CD14-positive monocyte (primary cell): ENCODE results near the gene TRAF3. TPM values are rescaled to one million over a fixed set of nuclear protein-coding genes. Genes with fewer than 3 reads are reported as not detected.

ENCODE experiments used
- DNase-seq, 3 donors: peaks; one replicate each; pipeline ENCODE4 v3.0.0-alpha.2; 2011 to 2022
- H2AFZ ChIP-seq: 2 replicates; pipeline ENCODE4 v1.6.0; 2012; ENCODE audit warnings: mild to moderate bottlenecking, low read depth, low read length, inconsistent platforms; ENCODE audit not compliant: insufficient read depth, poor library complexity, severe bottlenecking
- H3K27ac ChIP-seq, 2 donors: 1 replicate in 1 of 2; 2 replicates in 1 of 2; pipeline ENCODE4 v1.5.1; 2012 to 2013; ENCODE audit warnings: low read length in 2 of 2, control low read depth in 1 of 2, inconsistent platforms in 1 of 2, low read depth in 1 of 2, mild to moderate bottlenecking in 1 of 2
- H3K27me3 ChIP-seq, 2 donors: one replicate each; pipeline versions ENCODE4 v1.6.0 to v1.6.1; 2011 to 2013; ENCODE audit warnings: low read length in 2 of 2; ENCODE audit not compliant: control insufficient read depth in 2 of 2, insufficient read depth in 2 of 2
- H3K36me3 ChIP-seq, 2 donors: replicated peaks in 1 of 2; 1 replicate in 1 of 2; 2 replicates in 1 of 2; pipeline versions ENCODE4 v1.5.1 to v1.6.1; 2012 to 2013; ENCODE audit warnings: low read length in 2 of 2, control low read depth in 1 of 2, inconsistent platforms in 1 of 2, mild to moderate bottlenecking in 1 of 2; ENCODE audit not compliant: insufficient read depth in 2 of 2, control insufficient read depth in 1 of 2
- H3K4me1 ChIP-seq, 2 donors: 1 replicate in 1 of 2; 2 replicates in 1 of 2; pipeline versions ENCODE4 v1.5.1 to v1.6.1; 2012 to 2013; ENCODE audit warnings: low read length in 2 of 2, control low read depth in 1 of 2, inconsistent platforms in 1 of 2, mild to moderate bottlenecking in 1 of 2, moderate library complexity in 1 of 2; ENCODE audit not compliant: insufficient read depth in 2 of 2, control insufficient read depth in 1 of 2
- H3K4me2 ChIP-seq: replicated peaks from 2 replicates; pipeline ENCODE3; 2012; ENCODE audit warnings: low read length, moderate library complexity, mild to moderate bottlenecking; ENCODE audit not compliant: poor library complexity, severe bottlenecking; ENCODE audit errors: extremely low read depth
- H3K4me3 ChIP-seq, 3 experiments: fragments of 200-600 bp in 1 of 3; sonication (generic) in 1 of 3; replicated peaks in 1 of 3; 1 replicate in 2 of 3; 2 replicates in 1 of 3; pipeline ENCODE4 v1.5.1; 2011 to 2013; ENCODE audit warnings: low read length in 3 of 3, mild to moderate bottlenecking in 3 of 3, control low read depth in 2 of 3, low read depth in 2 of 3, inconsistent platforms in 1 of 3, moderate library complexity in 1 of 3
- H3K79me2 ChIP-seq: 2 replicates; pipeline ENCODE4 v1.6.0; 2012; ENCODE audit warnings: mild to moderate bottlenecking, control low read depth, inconsistent platforms, low read length, moderate library complexity; ENCODE audit not compliant: insufficient read depth
- H3K9ac ChIP-seq: 2 replicates; pipeline ENCODE4 v1.6.0; 2017; ENCODE audit warnings: low read length, mild to moderate bottlenecking; ENCODE audit not compliant: insufficient read depth, poor library complexity, severe bottlenecking
- H3K9me3 ChIP-seq, 2 donors: replicated peaks in 1 of 2; 1 replicate in 1 of 2; 2 replicates in 1 of 2; pipeline versions ENCODE4 v1.5.1 to v1.6.1; 2012 to 2013; ENCODE audit warnings: low read length in 2 of 2, control low read depth in 1 of 2; ENCODE audit not compliant: control insufficient read depth in 1 of 2, insufficient read depth in 1 of 2
- H4K20me1 ChIP-seq: 2 replicates; pipeline ENCODE4 v1.6.0; 2012; ENCODE audit warnings: mild to moderate bottlenecking, low read length, control low read depth, moderate library complexity; ENCODE audit not compliant: insufficient read depth
- H3K27ac Mint-ChIP-seq, 7 donors: one replicate each; pipeline ENCODE4 v1.8.0; 2020; ENCODE audit warnings: mild to moderate bottlenecking in 7 of 7, mixed read lengths in 7 of 7, moderate library complexity in 6 of 7, inconsistent platforms in 2 of 7
- H3K27me3 Mint-ChIP-seq, 3 donors: one replicate each; pipeline ENCODE4 v1.8.0; 2021 to 2022; ENCODE audit warnings: low read depth in 3 of 3, mild to moderate bottlenecking in 3 of 3, mixed read lengths in 3 of 3, moderate library complexity in 3 of 3, inconsistent platforms in 1 of 3
- H3K36me3 Mint-ChIP-seq, 2 donors: one replicate each; pipeline ENCODE4 v1.8.0; 2020; ENCODE audit warnings: mixed read lengths in 2 of 2, inconsistent platforms in 1 of 2, mild to moderate bottlenecking in 1 of 2
- H3K4me1 Mint-ChIP-seq: one replicate; pipeline ENCODE4 v1.8.0; 2020; ENCODE audit warnings: mild to moderate bottlenecking, mixed read lengths
- H3K4me3 Mint-ChIP-seq, 2 donors: one replicate each; pipeline ENCODE4 v1.8.0; 2020; ENCODE audit warnings: mild to moderate bottlenecking in 2 of 2, mixed read lengths in 2 of 2, moderate library complexity in 1 of 2
- H3K9me3 Mint-ChIP-seq, 7 donors: one replicate each; pipeline ENCODE4 v1.8.0; 2020 to 2022; ENCODE audit warnings: mixed read lengths in 7 of 7, mild to moderate bottlenecking in 6 of 7, moderate library complexity in 6 of 7, inconsistent platforms in 2 of 7
- WGBS: methylation state at CpG from one replicate; pipeline ENCODE4 v1.1.5; 2013; ENCODE audit warnings: missing lambda C conversion rate; ENCODE audit not compliant: insufficient coverage; 5-methylcytosine and 5-hydroxymethylcytosine counted together
- intact Hi-C, 2 donors: fragments of 100-400 bp; cut with micrococcal nuclease; formaldehyde crosslinking; loops; one replicate each; pipeline versions ENCODE4 v1.15.0 to v1.15.1; 2023
- polyA plus RNA-seq, 3 donors: library from polyadenylated mRNA; depleted of rRNA in 1 of 3; unstranded in 2 of 3; stranded (reverse) in 1 of 3; fragments of 300-500 nt in 2 of 3; fragments of >200 nt in 1 of 3; fragmentation: Illumina TruSeq in 2 of 3; gene quantifications; 1 replicate in 2 of 3; 2 replicates in 1 of 3; pipeline ENCODE4 v1.2.3, GENCODE V29; 2012 to 2021
- TF ChIP-seq, protein P1 (sequence below): fragments of 200-600 bp; IDR thresholded peaks from one replicate; pipeline ENCODE4 v1.8.0; 2022; ENCODE audit warnings: antibody characterized with exemption, mild to moderate bottlenecking

TRAF3 gene
- polyA plus RNA-seq, 3 donors = 12.0 to 37.6 (median 17.3) TPM

GRCh38 chr14:102754370-102755262 lies 22.6 kb upstream of the TRAF3 start:
- no peak overlapping the region for H3K4me3 ChIP-seq
- 94% methylated on average over 13 of the region's 17 CpGs for WGBS

DNA sequence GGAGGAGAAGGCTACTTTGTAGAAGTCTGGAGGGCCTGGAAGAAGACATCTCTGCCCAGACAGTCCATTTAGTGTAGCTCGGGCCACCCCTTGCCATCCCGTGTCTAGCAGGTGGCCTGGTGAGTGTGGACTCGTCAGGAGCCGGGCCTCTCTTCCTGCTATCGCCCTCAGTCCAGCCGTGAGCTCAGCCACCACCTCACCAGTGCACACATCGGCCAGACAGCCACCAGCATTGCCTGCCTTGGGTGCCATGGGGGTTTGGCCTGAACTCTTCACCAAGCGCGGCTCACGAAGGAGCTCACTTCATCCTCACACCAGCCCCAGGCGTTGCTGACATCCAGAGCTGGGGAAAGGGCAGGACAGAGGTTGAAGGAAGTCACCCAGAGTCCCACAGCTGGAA lies 19.6 kb upstream of the TRAF3 start:
- WGBS = 95% methylated on average over 7 of the region's 11 CpGs

More at GRCh38 chr14:102754370-102755262, 22.6 kb upstream of the TRAF3 start:
- TF ChIP-seq, protein P1, sequence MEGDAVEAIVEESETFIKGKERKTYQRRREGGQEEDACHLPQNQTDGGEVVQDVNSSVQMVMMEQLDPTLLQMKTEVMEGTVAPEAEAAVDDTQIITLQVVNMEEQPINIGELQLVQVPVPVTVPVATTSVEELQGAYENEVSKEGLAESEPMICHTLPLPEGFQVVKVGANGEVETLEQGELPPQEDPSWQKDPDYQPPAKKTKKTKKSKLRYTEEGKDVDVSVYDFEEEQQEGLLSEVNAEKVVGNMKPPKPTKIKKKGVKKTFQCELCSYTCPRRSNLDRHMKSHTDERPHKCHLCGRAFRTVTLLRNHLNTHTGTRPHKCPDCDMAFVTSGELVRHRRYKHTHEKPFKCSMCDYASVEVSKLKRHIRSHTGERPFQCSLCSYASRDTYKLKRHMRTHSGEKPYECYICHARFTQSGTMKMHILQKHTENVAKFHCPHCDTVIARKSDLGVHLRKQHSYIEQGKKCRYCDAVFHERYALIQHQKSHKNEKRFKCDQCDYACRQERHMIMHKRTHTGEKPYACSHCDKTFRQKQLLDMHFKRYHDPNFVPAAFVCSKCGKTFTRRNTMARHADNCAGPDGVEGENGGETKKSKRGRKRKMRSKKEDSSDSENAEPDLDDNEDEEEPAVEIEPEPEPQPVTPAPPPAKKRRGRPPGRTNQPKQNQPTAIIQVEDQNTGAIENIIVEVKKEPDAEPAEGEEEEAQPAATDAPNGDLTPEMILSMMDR = no peak
- DNase-seq = no peak
- Histone ChIP-seq H3K79me2 (no peaks in the 10 kb centered on the region), H3K4me2 (no peak overlapping the region), H2AFZ (no peak overlapping the region), H3K27me3 (no peaks in the 10 kb centered on the region), H3K36me3 (no peaks in the 10 kb centered on the region), H4K20me1 (no peaks in the 10 kb centered on the region), H3K4me1 (no peaks in the 10 kb centered on the region), H3K9ac (no peak overlapping the region), H3K27ac (no peak overlapping the region), H3K9me3 (peaks cover 0 to 3% of the 10 kb centered on the region in 2 donors)
- Mint-ChIP-seq H3K4me1 (peaks cover 2% of the 10 kb centered on the region), H3K27me3 (peaks cover 2 to 7% (median 4%) of the 10 kb centered on the region in 3 donors), H3K27ac (peak overlapping the region in 4 of 7 donors; percentile 47 to 65 (median 56)), H3K36me3 (peaks cover 1 to 13% of the 10 kb centered on the region in 2 donors), H3K9me3 (peaks cover 0 to 9% (median 5%) of the 10 kb centered on the region in 7 donors), H3K4me3 (no peak overlapping the region)
- intact Hi-C loops = no loop called here

More for the DNA sequence above, 19.6 kb upstream of the TRAF3 start:
- no peaks in the 10 kb centered on the region for H3K36me3 ChIP-seq
- no peak overlapping the region for H3K9ac ChIP-seq
- no peak overlapping the region for H3K4me2 ChIP-seq
- Mint-ChIP-seq H3K27ac (peak overlapping the region in 1 of 7 donors; percentile 83), H3K36me3 (no peaks in the 10 kb centered on the region), H3K9me3 (peaks cover 0 to 9% (median 5%) of the 10 kb centered on the region in 7 donors), H3K4me1 (peaks cover 11% of the 10 kb centered on the region), H3K27me3 (peaks cover 6 to 15% (median 7%) of the 10 kb centered on the region in 3 donors), H3K4me3 (no peak overlapping the region)
- intact Hi-C loops = no loop called here
- TF ChIP-seq, protein P1 = no peak
- H3K4me1 ChIP-seq = no peaks in the 10 kb centered on the region
- H3K9me3 ChIP-seq = peaks cover 0 to 3% of the 10 kb centered on the region in 2 donors
- DNase-seq = no peak
- no peaks in the 10 kb centered on the region for H4K20me1 ChIP-seq
- no peak overlapping the region for H2AFZ ChIP-seq
- H3K4me3 ChIP-seq = no peak overlapping the region
- no peak overlapping the region for H3K27ac ChIP-seq
- H3K79me2 ChIP-seq = no peaks in the 10 kb centered on the region
- H3K27me3 ChIP-seq = no peaks in the 10 kb centered on the region
